ENCODE data around the gene RASSF7. TPM values are rescaled to one million over a fixed set of nuclear protein-coding genes. Genes with fewer than 3 reads are reported as not detected.
A peak's percentile ranks its signal among the peaks of the same experiment; 100 is the strongest.

Gene RASSF7
- polyA plus RNA-seq, 1 of the 3 experiments (the other 2 are of a cell fraction): 19.8 TPM

DNA sequence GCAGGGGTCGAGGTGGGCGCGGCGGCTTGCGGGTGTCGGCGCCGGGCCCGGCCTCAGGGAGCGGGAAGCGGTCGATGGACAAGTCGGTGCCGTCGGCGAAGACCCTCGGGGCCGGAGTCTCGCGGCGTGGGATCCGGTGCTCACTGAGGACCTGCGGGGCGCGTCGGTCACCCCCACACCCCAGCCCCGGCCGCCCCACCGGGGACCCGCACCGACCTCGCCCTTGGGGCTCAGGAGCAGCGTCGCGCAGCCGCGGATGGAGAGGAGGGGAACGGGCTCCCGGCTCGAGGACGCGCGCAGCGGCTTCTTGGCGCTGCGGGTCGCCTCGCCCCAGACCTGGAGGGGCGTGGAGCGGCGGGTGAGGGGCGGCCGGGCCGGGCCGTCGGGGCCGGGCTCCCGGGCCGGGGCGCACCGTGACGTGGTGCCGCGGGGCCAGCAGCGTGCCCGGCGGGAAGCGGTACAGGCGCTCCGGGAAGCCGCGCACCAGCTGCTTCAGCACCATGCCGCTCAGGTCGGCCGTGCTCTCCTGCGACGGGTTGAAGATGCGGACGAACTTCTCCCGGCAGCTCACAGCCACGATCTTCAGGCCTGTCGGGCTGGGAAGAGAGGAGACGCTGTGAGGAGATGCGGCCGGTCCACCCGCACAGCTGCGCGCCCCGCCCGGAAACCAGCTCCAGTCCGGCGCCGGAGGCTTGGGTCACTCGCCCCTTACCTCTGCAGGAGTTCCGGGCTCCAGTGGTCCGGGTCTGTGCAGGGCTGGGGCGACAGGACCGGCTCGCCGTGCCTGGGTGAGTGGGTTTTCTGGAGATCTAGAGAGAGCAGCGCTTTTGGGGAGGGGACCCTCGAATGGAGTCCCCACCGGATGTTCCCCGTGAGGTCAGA lies 4.7 kb upstream of the RASSF7 start:
- no peak overlapping the region for H3K27ac ChIP-seq (ENCODE audit: low read depth in 2 of 2, low read length in 1 of 2)
- no peaks in the 10 kb centered on the region for H3F3A ChIP-seq (replicated peaks; ENCODE audit: insufficient read depth)
- H2AFZ ChIP-seq (ENCODE audit: low read depth): no peak overlapping the region
- no peaks in the 10 kb centered on the region for H3K36me3 ChIP-seq (replicated peaks in 1 of 2; ENCODE audit: control insufficient read depth in 1 of 2, insufficient read depth in 2 of 2, low read length in 1 of 2)
- CTCF ChIA-PET: interaction anchor here (0.9 to 3.6 kb wide), 22 partner anchors 9 to 208 kb away, joined by 3 to 41 read pairs (median 4); no protein-coding TSS in a partner anchor
- no peaks in the 10 kb centered on the region for H3K79me2 ChIP-seq (ENCODE audit: insufficient read depth)
- DNase-seq: no peak
- peaks cover 4 to 26% of the 10 kb centered on the region in 2 experiments; a peak in 2 of 4 replicates for H3K4me1 ChIP-seq (ENCODE audit: control insufficient read depth in 1 of 2, insufficient read depth in 2 of 2, low read depth in 1 of 2, low read length in 1 of 2)
- H3K9ac ChIP-seq: no peak overlapping the region
- peak overlapping the region in 1 of 2 experiments; percentile 53; a peak in 2 of 4 replicates for H3K4me3 ChIP-seq (ENCODE audit: low read depth in 2 of 2, low read length in 1 of 2)
- no peaks in the 10 kb centered on the region for H3K9me3 ChIP-seq
- H3K9me2 ChIP-seq: no peaks in the 10 kb centered on the region
- no peak overlapping the region for H3K4me2 ChIP-seq
- TF ChIP-seq ELF1 (IDR thresholded peaks at IDR 0.05): no peak
- no peak for TF ChIP-seq MXI1 (IDR thresholded peaks at IDR 0.05; ENCODE audit: low read depth, low read length)
- no peak for TF ChIP-seq EZH2phosphoT487 (IDR thresholded peaks at IDR 0.05; ENCODE audit: borderline replicate concordance, low read depth)
- TF ChIP-seq, protein P1, sequence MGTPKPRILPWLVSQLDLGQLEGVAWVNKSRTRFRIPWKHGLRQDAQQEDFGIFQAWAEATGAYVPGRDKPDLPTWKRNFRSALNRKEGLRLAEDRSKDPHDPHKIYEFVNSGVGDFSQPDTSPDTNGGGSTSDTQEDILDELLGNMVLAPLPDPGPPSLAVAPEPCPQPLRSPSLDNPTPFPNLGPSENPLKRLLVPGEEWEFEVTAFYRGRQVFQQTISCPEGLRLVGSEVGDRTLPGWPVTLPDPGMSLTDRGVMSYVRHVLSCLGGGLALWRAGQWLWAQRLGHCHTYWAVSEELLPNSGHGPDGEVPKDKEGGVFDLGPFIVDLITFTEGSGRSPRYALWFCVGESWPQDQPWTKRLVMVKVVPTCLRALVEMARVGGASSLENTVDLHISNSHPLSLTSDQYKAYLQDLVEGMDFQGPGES (IDR thresholded peaks at IDR 0.05; ENCODE audit: low read depth, low read length): no peak
- no peak for TF ChIP-seq TAF1 (IDR thresholded peaks at IDR 0.05; ENCODE audit: borderline replicate concordance, low read depth, low read length)
- TF ChIP-seq CHD2 (IDR thresholded peaks at IDR 0.05; ENCODE audit: low read length, partially characterized antibody): no peak
- TF ChIP-seq NRF1 (IDR thresholded peaks at IDR 0.05; ENCODE audit: low read depth, low read length): no peak
- no peak for TF ChIP-seq YY1 (IDR thresholded peaks at IDR 0.05; ENCODE audit: low read depth)
- TF ChIP-seq, protein P2, sequence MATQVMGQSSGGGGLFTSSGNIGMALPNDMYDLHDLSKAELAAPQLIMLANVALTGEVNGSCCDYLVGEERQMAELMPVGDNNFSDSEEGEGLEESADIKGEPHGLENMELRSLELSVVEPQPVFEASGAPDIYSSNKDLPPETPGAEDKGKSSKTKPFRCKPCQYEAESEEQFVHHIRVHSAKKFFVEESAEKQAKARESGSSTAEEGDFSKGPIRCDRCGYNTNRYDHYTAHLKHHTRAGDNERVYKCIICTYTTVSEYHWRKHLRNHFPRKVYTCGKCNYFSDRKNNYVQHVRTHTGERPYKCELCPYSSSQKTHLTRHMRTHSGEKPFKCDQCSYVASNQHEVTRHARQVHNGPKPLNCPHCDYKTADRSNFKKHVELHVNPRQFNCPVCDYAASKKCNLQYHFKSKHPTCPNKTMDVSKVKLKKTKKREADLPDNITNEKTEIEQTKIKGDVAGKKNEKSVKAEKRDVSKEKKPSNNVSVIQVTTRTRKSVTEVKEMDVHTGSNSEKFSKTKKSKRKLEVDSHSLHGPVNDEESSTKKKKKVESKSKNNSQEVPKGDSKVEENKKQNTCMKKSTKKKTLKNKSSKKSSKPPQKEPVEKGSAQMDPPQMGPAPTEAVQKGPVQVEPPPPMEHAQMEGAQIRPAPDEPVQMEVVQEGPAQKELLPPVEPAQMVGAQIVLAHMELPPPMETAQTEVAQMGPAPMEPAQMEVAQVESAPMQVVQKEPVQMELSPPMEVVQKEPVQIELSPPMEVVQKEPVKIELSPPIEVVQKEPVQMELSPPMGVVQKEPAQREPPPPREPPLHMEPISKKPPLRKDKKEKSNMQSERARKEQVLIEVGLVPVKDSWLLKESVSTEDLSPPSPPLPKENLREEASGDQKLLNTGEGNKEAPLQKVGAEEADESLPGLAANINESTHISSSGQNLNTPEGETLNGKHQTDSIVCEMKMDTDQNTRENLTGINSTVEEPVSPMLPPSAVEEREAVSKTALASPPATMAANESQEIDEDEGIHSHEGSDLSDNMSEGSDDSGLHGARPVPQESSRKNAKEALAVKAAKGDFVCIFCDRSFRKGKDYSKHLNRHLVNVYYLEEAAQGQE (IDR thresholded peaks at IDR 0.05; ENCODE audit: low read depth, low read length): no peak
- POLR2A ChIA-PET: interaction anchor here (0.6 to 1.1 kb wide), 4 partner anchors 9 to 29 kb away, joined by 3 to 6 read pairs (median 3); no protein-coding TSS in a partner anchor
- H4K20me1 ChIP-seq (ENCODE audit: insufficient read depth): no peaks in the 10 kb centered on the region
- 44% methylated on average over 22 of the region's 104 CpGs for WGBS (ENCODE audit: low lambda C conversion rate)
- H3K27me3 ChIP-seq (ENCODE audit: insufficient read depth): peaks cover 11% of the 10 kb centered on the region
